Cardiac muscle cell (in vitro differentiated cells and primary cell): Measurements from ENCODE around the gene LACC1. TPM values are rescaled to one million over a fixed set of nuclear protein-coding genes. Genes with fewer than 3 reads are reported as not detected.
A peak's percentile ranks its signal among the peaks of the same experiment; 100 is the strongest.

Experiments
- DNase-seq, 2 donors: peaks; one replicate each; pipeline versions ENCODE4 v3.0.0 to v3.0.0-alpha.2; 2010 to 2017; ENCODE audit warnings: low read depth in 1 of 2, low spot score in 1 of 2
- H3K27ac ChIP-seq: fragments of 200-600 bp; sonication (generic); 2 replicates; pipeline ENCODE4 v1.5.1; 2016
- H3K27me3 ChIP-seq: fragments of 200-600 bp; sonication (generic); 2 replicates; pipeline ENCODE4 v1.6.0; 2016; ENCODE audit warnings: control low read depth
- H3K36me3 ChIP-seq: fragments of 200-600 bp; sonication (generic); 2 replicates; pipeline ENCODE4 v1.5.1; 2016; ENCODE audit warnings: control low read depth
- H3K4me1 ChIP-seq: fragments of 200-600 bp; sonication (generic); 2 replicates; pipeline ENCODE4 v1.8.1; 2017; ENCODE audit warnings: low read depth, mild to moderate bottlenecking, mixed run types
- H3K4me3 ChIP-seq: fragments of 200-600 bp; sonication (generic); 2 replicates; pipeline ENCODE4 v1.5.1; 2016; ENCODE audit warnings: mild to moderate bottlenecking
- H3K9me3 ChIP-seq: fragments of 200-600 bp; sonication (generic); 2 replicates; pipeline ENCODE4 v1.5.1; 2017; ENCODE audit warnings: low read depth, mild to moderate bottlenecking, control low read depth
- CTCF ChIP-seq: IDR thresholded peaks from 2 replicates; pipeline ENCODE4 v1.5.1; 2012; ENCODE audit warnings: low read depth, mild to moderate bottlenecking, low read length
- polyA plus RNA-seq: library from polyadenylated mRNA; unstranded; fragments of >200 nt; fragmentation: Nextera tagmentation; extraction: Ambion mirVana; gene quantifications from 2 replicates; pipeline ENCODE4 v1.2.1, GENCODE V29; 2016
- total RNA-seq: library from RNA; depleted of rRNA; stranded (reverse); fragments of >200 nt; gene quantifications from 2 replicates; pipeline ENCODE4 v1.2.3, GENCODE V29; 2016

Gene LACC1
- total and polyA plus RNA-seq, 2 experiments from 2014 or later: 0.48 to 2.8 TPM

- Histone ChIP-seq H3K4me1 (peaks cover 8% of the 10 kb centered on the region), H3K27ac (no peak overlapping the region), H3K27me3 (peaks cover 25% of the 10 kb centered on the region), H3K9me3 (no peaks in the 10 kb centered on the region), H3K4me3 (no peak overlapping the region), H3K36me3 (no peaks in the 10 kb centered on the region)
- TF ChIP-seq CTCF: no peak
- DNase-seq: no peak
Observed at GRCh38 chr13:43877326-43877725, 2.4 kb upstream of the LACC1 start.

GRCh38 chr13:43877766-43878165 lies 1.9 kb upstream of the LACC1 start:
- H3K27me3 ChIP-seq: peaks cover 25% of the 10 kb centered on the region
- no peak for TF ChIP-seq CTCF
- H3K4me3 ChIP-seq: no peak overlapping the region
- no peaks in the 10 kb centered on the region for H3K36me3 ChIP-seq
- no peak overlapping the region for H3K27ac ChIP-seq
- H3K4me1 ChIP-seq: peaks cover 8% of the 10 kb centered on the region
- no peak for DNase-seq
- H3K9me3 ChIP-seq: no peaks in the 10 kb centered on the region

DNA sequence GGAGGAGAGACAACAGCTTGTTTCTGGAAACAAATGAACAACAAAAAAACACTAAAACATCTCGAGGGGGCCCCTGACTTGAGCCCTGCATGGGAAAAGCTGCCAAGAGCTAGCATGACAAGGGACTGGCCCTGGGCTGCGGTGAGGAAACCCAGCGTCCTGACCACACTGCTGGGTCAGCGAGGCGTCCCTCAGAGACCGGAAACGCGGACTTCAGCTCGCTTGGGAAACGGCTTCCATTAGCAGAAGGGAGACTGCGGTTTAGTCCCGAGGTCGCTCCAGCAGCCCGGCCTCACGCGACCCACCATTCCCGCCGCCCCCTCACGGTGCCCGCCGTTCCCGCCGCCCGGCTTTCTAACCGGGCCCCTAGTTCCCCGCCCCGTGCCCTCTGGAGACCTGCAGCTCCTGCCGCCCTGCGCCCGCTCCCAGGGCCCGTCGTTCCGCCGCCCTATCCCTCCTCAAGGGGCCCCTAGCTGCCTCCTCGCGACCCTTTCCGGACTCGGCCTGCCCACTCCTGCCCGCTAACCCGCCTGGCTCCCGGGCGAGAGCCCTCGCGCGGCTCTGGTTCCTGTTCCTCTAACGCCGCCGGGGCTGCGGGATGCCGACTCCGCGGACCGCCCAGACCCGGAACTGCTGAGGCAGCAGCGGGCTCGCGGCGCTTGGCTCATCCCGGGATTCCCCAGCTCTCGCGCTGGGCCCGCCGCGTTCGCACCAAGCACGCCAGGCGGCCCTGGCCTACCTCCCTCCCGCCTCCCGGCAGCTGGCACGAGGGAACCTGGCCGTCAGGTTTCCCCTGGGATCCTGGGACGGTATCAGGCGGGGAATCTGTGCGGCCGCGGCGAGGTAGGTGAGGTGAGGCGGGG lies 581 bp upstream of the LACC1 start, which contains the start of gene CCDC122:
Gene CCDC122, minus strand, starts transcription at position 849 of the 863 bp plus-strand sequence. CDS start 10,364 bp downstream, outside the sequence.
- no peak for TF ChIP-seq CTCF
- Histone ChIP-seq H3K27ac (peak within 1 kb of the TSS; percentile 13), H3K4me1 (peaks cover 3% of the 10 kb centered on the region), H3K9me3 (no peaks in the 10 kb centered on the region), H3K27me3 (peaks cover 25% of the 10 kb centered on the region), H3K36me3 (no peaks in the 10 kb centered on the region), H3K4me3 (peak within 1 kb of the TSS; percentile 59)
- peak; percentile 82 to 89 for DNase-seq

DNA sequence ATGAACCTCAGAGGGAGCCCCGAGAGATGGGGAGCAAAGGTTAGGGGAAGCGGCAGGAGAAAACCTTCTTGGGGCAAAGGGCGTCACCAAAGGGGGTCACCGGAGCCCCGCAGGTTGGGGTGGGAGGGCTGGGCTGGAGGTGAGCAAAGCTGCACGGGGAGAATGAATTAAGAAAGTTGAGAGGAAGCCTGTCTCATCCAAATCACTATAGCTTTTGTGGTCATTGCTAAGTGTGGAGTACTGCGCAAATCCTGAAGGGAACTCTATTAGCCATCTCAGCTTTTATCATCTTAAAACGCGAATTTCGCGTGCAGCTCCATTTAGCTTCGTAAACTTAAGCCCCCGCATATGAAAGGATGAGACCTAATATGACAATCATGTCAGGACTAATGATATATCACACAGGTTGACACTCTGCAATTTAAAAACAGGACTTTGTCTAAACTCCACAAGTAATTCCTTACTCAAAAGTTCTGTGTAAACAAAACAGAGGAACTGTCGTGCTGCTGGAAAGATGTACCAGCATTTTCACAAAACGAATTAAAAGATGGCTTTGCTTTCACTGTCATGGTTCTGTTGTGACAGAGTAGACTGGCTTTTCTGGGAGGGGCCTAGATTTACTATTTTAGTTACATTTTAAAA lies 631 bp downstream of the LACC1 start:
- peak overlapping the region; percentile 59 for H3K4me3 ChIP-seq

GRCh38 chr13:43880926-43881325 lies 1.2 kb downstream of the LACC1 start:
- H3K36me3 ChIP-seq: no peaks in the 10 kb centered on the region
- peaks cover 3% of the 10 kb centered on the region for H3K4me1 ChIP-seq
- peak in 1 of 2 donors; percentile 27 for DNase-seq
- H3K4me3 ChIP-seq: no peak overlapping the region
- H3K27me3 ChIP-seq: peaks cover 25% of the 10 kb centered on the region
- H3K9me3 ChIP-seq: no peaks in the 10 kb centered on the region
- no peak overlapping the region for H3K27ac ChIP-seq
- TF ChIP-seq CTCF: no peak

More for the DNA sequence above, 631 bp downstream of the LACC1 start:
- TF ChIP-seq CTCF: no peak
- Histone ChIP-seq H3K27ac (no peak overlapping the region), H3K9me3 (no peaks in the 10 kb centered on the region), H3K4me1 (peaks cover 3% of the 10 kb centered on the region), H3K36me3 (no peaks in the 10 kb centered on the region), H3K27me3 (peaks cover 25% of the 10 kb centered on the region)
- no peak for DNase-seq
